A549 (cell line): ENCODE data around the gene RPTOR. TPM values are rescaled to one million over a fixed set of nuclear protein-coding genes. Genes with fewer than 3 reads are reported as not detected.

Experiments
- ATAC-seq, 2 experiments: fragments of 200-7000 bp in 1 of 2; fragments of >200 bp in 1 of 2; cut with Nextera tagmentation in 1 of 2; cut with Tn5 transposase in 1 of 2; 3 replicates each; pipeline versions ENCODE4 v1.8.0 to v1.9.1; 2018 to 2020; ENCODE audit warnings: mild to moderate bottlenecking in 1 of 2, moderate library complexity in 1 of 2
- CTCF ChIA-PET: fragments of 300-600 bp; sonication (Branson Sonifier 250); formaldehyde crosslinking; extraction: SDS; loops from one replicate; lab custom pipeline; 2021; ENCODE audit warnings: antibody characterized with exemption, inconsistent platforms; lab: Yijun Ruan, JAX
- POLR2A ChIA-PET: fragments of 350-600 bp; formaldehyde crosslinking; extraction: SDS; loops from one replicate; lab custom pipeline; 2021; ENCODE audit warnings: antibody characterized with exemption, inconsistent platforms; lab: Yijun Ruan, JAX
- DNase-seq, 2 experiments: peaks; one replicate each; pipeline versions ENCODE4 v3.0.0 to v3.0.0-alpha.2; 2011 to 2016; ENCODE audit warnings: low read depth in 1 of 2, low spot score in 1 of 2
- FAIRE-seq: peaks from 2 replicates; lab custom pipeline; 2011; peaks lifted over from hg19 to GRCh38; lab: Jason Lieb, UNC
- H3K27ac ChIP-seq, 2 experiments: fragments of >200 bp; sonication (Bioruptor Twin); formaldehyde crosslinking; 3 replicates each; pipeline ENCODE4 v1.5.1; 2016 to 2017
- H3K4me1 ChIP-seq: fragments of >200 bp; sonication (Bioruptor Twin); formaldehyde crosslinking; 3 replicates; pipeline ENCODE4 v1.6.1; 2016
- H3K4me2 ChIP-seq: fragments of >200 bp; sonication (Bioruptor Twin); formaldehyde crosslinking; 3 replicates; pipeline ENCODE4 v1.6.1; 2016
- H3K4me3 ChIP-seq: fragments of >200 bp; sonication (Bioruptor Twin); formaldehyde crosslinking; 3 replicates; pipeline ENCODE4 v1.5.1; 2016
- H3K9me3 ChIP-seq: fragments of >200 bp; sonication (Bioruptor Twin); formaldehyde crosslinking; 3 replicates; pipeline ENCODE4 v1.6.1; 2016
- BCL3 ChIP-seq: fragments of >200 bp; sonication (Bioruptor Twin); formaldehyde crosslinking; IDR thresholded peaks from 3 replicates; pipeline ENCODE4 v1.6.1; 2016
- CBX2 ChIP-seq: fragments of 200-600 bp; sonication (generic); IDR thresholded peaks from 2 replicates; pipeline ENCODE4 v1.6.1; 2016; ENCODE audit warnings: low read depth, mild to moderate bottlenecking, borderline replicate concordance
- CEBPB ChIP-seq, 2 experiments: fragments of >200 bp in 1 of 2; sonication (Bioruptor Twin) in 1 of 2; formaldehyde crosslinking in 1 of 2; IDR thresholded peaks; 2 replicates each; pipeline ENCODE4 v1.6.1; 2012 to 2016
- ESRRA ChIP-seq: fragments of 150-350 bp; IDR thresholded peaks from 2 replicates; pipeline ENCODE4 v1.6.1; 2014; ENCODE audit warnings: mild to moderate bottlenecking, low read length, borderline replicate concordance
- FOSB ChIP-seq: fragments of 250-450 bp; sonication (Bioruptor Pico); IDR thresholded peaks from 2 replicates; pipeline ENCODE4 v1.5.0; 2020; ENCODE audit warnings: mild to moderate bottlenecking, moderate library complexity
- FOXS1 ChIP-seq: fragments of 250-450 bp; sonication (Bioruptor Pico); IDR thresholded peaks from 2 replicates; pipeline ENCODE4 v1.5.0; 2020; ENCODE audit warnings: mild to moderate bottlenecking, moderate library complexity
- HES2 ChIP-seq: fragments of >200 bp; sonication (Bioruptor Twin); formaldehyde crosslinking; IDR thresholded peaks from 2 replicates; pipeline ENCODE4 v1.6.1; 2016
- HOXB5 ChIP-seq: fragments of 250-450 bp; sonication (Bioruptor Pico); IDR thresholded peaks from 2 replicates; pipeline ENCODE4 v1.5.0; 2020; ENCODE audit warnings: mild to moderate bottlenecking, moderate library complexity
- JUNB ChIP-seq: fragments of >200 bp; sonication (Bioruptor Twin); formaldehyde crosslinking; IDR thresholded peaks from 2 replicates; pipeline ENCODE4 v1.6.1; 2016
- KDM1A ChIP-seq: fragments of 200-600 bp; sonication (generic); IDR thresholded peaks from 2 replicates; pipeline ENCODE4 v1.6.1; 2016; ENCODE audit warnings: low read depth, mild to moderate bottlenecking
- MAFK ChIP-seq: fragments of 450-650 bp; IDR thresholded peaks from 2 replicates; pipeline ENCODE4 v1.6.1; 2014; ENCODE audit not compliant: partially characterized antibody
- MYC ChIP-seq: IDR thresholded peaks from 2 replicates; pipeline ENCODE4 v1.6.1; 2012; ENCODE audit warnings: mild to moderate bottlenecking, inconsistent platforms, low read length, improper control_type of control experiment, borderline replicate concordance
- NFE2L2 ChIP-seq: fragments of 150-350 bp; conservative IDR thresholded peaks from 2 replicates; pipeline ENCODE4 v1.6.1; 2014; ENCODE audit warnings: low read length
- PBX3 ChIP-seq: IDR thresholded peaks from 2 replicates; pipeline ENCODE4 v1.6.1; 2012
- PHF8 ChIP-seq: fragments of 200-600 bp; sonication (generic); IDR thresholded peaks from 2 replicates; pipeline ENCODE4 v1.6.1; 2016; ENCODE audit warnings: low read depth, mild to moderate bottlenecking, antibody characterized with exemption, moderate library complexity, borderline replicate concordance
- RAD21 ChIP-seq, 2 experiments: fragments of >200 bp in 1 of 2; sonication (Bioruptor Twin) in 1 of 2; formaldehyde crosslinking in 1 of 2; IDR thresholded peaks in 1 of 2; conservative IDR thresholded peaks in 1 of 2; 2 replicates in 1 of 2; 3 replicates in 1 of 2; pipeline ENCODE4 v1.6.1; 2012 to 2018; ENCODE audit warnings: inconsistent platforms in 1 of 2
- RCOR1 ChIP-seq: fragments of 150-350 bp; IDR thresholded peaks from 2 replicates; pipeline ENCODE4 v1.6.1; 2014; ENCODE audit warnings: antibody characterized with exemption, low read length, low read depth
- REST ChIP-seq: fragments of 200-600 bp; sonication (generic); IDR thresholded peaks from 2 replicates; pipeline ENCODE4 v1.6.1; 2016; ENCODE audit warnings: antibody characterized with exemption, mild to moderate bottlenecking, moderate library complexity
- SMC3 ChIP-seq: fragments of >200 bp; sonication (Bioruptor Twin); formaldehyde crosslinking; IDR thresholded peaks from 3 replicates; pipeline ENCODE4 v1.6.1; 2018; ENCODE audit warnings: inconsistent platforms
- TP53 ChIP-seq: fragments of 250-450 bp; sonication (Bioruptor Pico); IDR thresholded peaks from 2 replicates; pipeline ENCODE4 v1.5.0; 2021; ENCODE audit warnings: mild to moderate bottlenecking, moderate library complexity
- ZC3H11A ChIP-seq: fragments of 450-650 bp; IDR thresholded peaks from 2 replicates; pipeline ENCODE4 v1.6.1; 2014; ENCODE audit warnings: antibody characterized with exemption, mild to moderate bottlenecking
- WGBS: methylation state at CpG from one replicate; pipeline ENCODE4 v1.1.6; 2017; ENCODE audit errors: missing lambda C conversion rate; 5-methylcytosine and 5-hydroxymethylcytosine counted together
- polyA plus RNA-seq, 4 experiments: library from polyadenylated mRNA; depleted of rRNA in 3 of 4; stranded (reverse); fragments of >200 nt; fragmentation: RNase III in 1 of 4; extraction: RNeasy Plus Mini Kit Qiagen cat#74134 plus additional on column Dnase treatment in 1 of 4; gene quantifications; 2 replicates in 3 of 4; 3 replicates in 1 of 4; pipeline ENCODE4 v1.2.3, GENCODE V29; 2011 to 2017

Gene RPTOR
- polyA plus RNA-seq, 2 of the 4 experiments (the other 2 are of a cell fraction): 10.8 to 27.1 TPM

- 93% methylated on average over 15 of the region's 15 CpGs for WGBS
Measured at GRCh38 chr17:80804466-80804865, 259.8 kb downstream of the RPTOR start.

GRCh38 chr17:80805032-80805751 lies 260.6 kb downstream of the RPTOR start:
- no peak overlapping the region for H3K4me2 ChIP-seq
- DNase-seq: no peak
- no peak for TF ChIP-seq MAFK
- TF ChIP-seq FOSB (CRISPR knock-in tag): no peak
- H3K9me3 ChIP-seq: peaks cover 18% of the 10 kb centered on the region
- no peak overlapping the region for H3K4me3 ChIP-seq
- WGBS: 83% methylated on average over 15 of the region's 15 CpGs
- H3K4me1 ChIP-seq: no peaks in the 10 kb centered on the region
- no peak overlapping the region for H3K27ac ChIP-seq
- ChIA-PET CTCF (interaction anchor here (1.0 to 1.5 kb wide), 4 partner anchors 8 to 108 kb away, joined by 3 read pairs; no protein-coding TSS in a partner anchor), POLR2A (no interaction called here)
- FAIRE-seq: no peak
- no peak; a peak in 2 of 6 replicates for ATAC-seq

More at GRCh38 chr17:80804466-80804865, 259.8 kb downstream of the RPTOR start:
- Histone ChIP-seq H3K9me3 (peaks cover 18% of the 10 kb centered on the region), H3K4me2 (no peak overlapping the region), H3K27ac (no peak overlapping the region), H3K4me1 (no peaks in the 10 kb centered on the region), H3K4me3 (no peak overlapping the region)
- DNase-seq (no peak), ATAC-seq (no peak), FAIRE-seq (no peak)
- TF ChIP-seq MAFK (no peak), ZC3H11A (no peak), REST (no peak), PHF8 (no peak), CEBPB (IDR thresholded peaks at IDR 0.05) (no peak), SMC3 (no peak), BCL3 (no peak), MYC (no peak), TP53 (CRISPR knock-in tag) (no peak), PBX3 (no peak), CBX2 (no peak), NFE2L2 (no peak), RCOR1 (no peak), ESRRA (no peak)
- CTCF ChIA-PET: interaction anchor here (1.0 to 1.6 kb wide), 4 partner anchors 9 to 109 kb away, joined by 3 read pairs; no protein-coding TSS in a partner anchor
- POLR2A ChIA-PET: no interaction called here

GRCh38 chr17:80807014-80807413 lies 262.4 kb downstream of the RPTOR start:
- 95% methylated on average over 4 of the region's 4 CpGs for WGBS
- no peaks in the 10 kb centered on the region for H3K4me1 ChIP-seq
- H3K4me2 ChIP-seq: no peak overlapping the region
- H3K4me3 ChIP-seq: no peak overlapping the region
- no peak for ATAC-seq
- no peak for FAIRE-seq
- peaks cover 18% of the 10 kb centered on the region for H3K9me3 ChIP-seq
- POLR2A ChIA-PET: no interaction called here
- no peak overlapping the region for H3K27ac ChIP-seq
- DNase-seq: no peak
- CTCF ChIA-PET: interaction anchor here (1.0 to 1.4 kb wide), 2 partner anchors 21 to 26 kb away, joined by 3 read pairs; no protein-coding TSS in a partner anchor
- TF ChIP-seq HES2: no peak
- TF ChIP-seq FOXS1 (CRISPR knock-in tag): no peak
- no peak for TF ChIP-seq KDM1A
- TF ChIP-seq RAD21 (conservative IDR thresholded peaks at IDR 0.05 in 1 of 2, IDR thresholded peaks at IDR 0.05 in 1 of 2): no peak
- TF ChIP-seq BCL3: no peak
- TF ChIP-seq REST: no peak
- no peak for TF ChIP-seq JUNB
- no peak for TF ChIP-seq HOXB5
